ENCODE data around the gene BMPER.

Gene BMPER

GRCh38 chr7:34191771-34192479, 286.6 kb downstream of the BMPER start:
- no peak for DNase-seq

GRCh38 chr7:34192906-34193305, 287.6 kb downstream of the BMPER start:
- no peak for DNase-seq

- DNase-seq: no peak
Observed at GRCh38 chr7:34198231-34198641, 292.9 kb downstream of the BMPER start.

Measured in activated CD8-positive, alpha-beta memory T cell treated with anti-CD3 and anti-CD28 coated beads, Interleukin-2, amount 50 U/mL, for 48 hours (primary cell).